ENCODE results near the gene THRSP. TPM values are rescaled to one million over a fixed set of nuclear protein-coding genes. Genes with fewer than 3 reads are reported as not detected.
"Not testable (repeated sequence)": the region's sequence is repeated elsewhere in the genome, so short reads cannot be mapped to it uniquely, and the experiment has no call there.

Gene THRSP
- total RNA-seq, 1 experiment from 2014 or later: not detected

DNA sequence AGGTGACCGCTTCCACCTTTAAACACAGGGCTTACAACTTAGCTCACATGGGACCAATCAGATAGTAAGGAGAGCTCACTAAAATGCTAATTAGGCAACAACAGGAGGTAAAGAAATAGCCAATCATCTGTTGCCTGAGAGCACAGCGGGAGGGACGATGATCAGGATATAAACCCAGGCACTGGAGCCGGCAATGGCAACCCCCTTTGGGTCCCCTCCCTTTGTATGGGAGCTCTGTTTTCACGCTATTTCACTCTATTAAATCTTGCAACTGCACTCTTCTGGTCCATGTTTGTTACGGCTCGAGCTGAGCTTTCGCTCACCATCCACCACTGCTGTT, 22.3 kb upstream of the THRSP start:
- H3K9ac ChIP-seq (ENCODE audit: low read length): not testable (repeated sequence)

DNA sequence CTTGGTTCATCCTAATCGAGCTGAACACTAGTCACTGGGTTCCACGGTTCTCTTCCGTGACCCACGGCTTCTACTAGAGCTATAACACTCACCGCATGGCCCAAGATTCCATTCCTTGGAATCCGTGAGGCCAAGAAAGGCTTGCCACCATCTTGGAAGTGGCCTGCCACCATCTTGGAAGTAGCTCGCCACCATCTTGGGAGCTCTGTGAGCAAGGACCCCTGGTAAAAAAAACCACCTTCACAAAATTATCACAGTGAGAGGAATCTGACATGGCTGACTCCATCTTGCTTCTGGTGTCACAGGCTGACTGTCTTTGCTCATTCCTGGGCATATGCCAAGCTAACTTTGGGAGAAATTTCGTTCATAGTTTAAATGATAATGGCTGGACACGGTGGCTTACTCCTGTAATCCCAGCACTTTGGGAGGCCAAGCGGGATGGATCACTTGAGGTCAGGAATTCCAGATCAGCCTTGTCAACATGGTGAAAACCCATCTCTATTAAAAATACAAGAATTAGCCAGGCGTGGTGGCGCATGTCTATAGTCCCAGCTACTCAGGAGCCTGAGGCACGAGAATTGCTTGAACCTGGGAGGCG, 21.7 kb upstream of the THRSP start:
- peaks cover 15% of the 10 kb centered on the region for H3K4me1 ChIP-seq (ENCODE audit: low read length)
- H3K36me3 ChIP-seq (ENCODE audit: insufficient read depth, low read length): no peaks in the 10 kb centered on the region
- no peak overlapping the region for H2AFZ ChIP-seq (ENCODE audit: low read length)
- peak; percentile 1 for DNase-seq
- no peak overlapping the region for H3K4me3 ChIP-seq (ENCODE audit: low read length)
- no peaks in the 10 kb centered on the region for H4K20me1 ChIP-seq (ENCODE audit: insufficient read depth, low read depth, low read length)
- no peaks in the 10 kb centered on the region for H3K9me2 ChIP-seq (replicated peaks; ENCODE audit: insufficient read depth, low read length)
- no peak overlapping the region for H3K27ac ChIP-seq (ENCODE audit: low read length)
- no peaks in the 10 kb centered on the region for H3K27me3 ChIP-seq (ENCODE audit: low read length)
- H3K4me2 ChIP-seq (ENCODE audit: low read depth, low read length, poor library complexity, severe bottlenecking): no peak overlapping the region
- H3K79me2 ChIP-seq (ENCODE audit: low read length): no peaks in the 10 kb centered on the region
- no peak overlapping the region for H3K9ac ChIP-seq (ENCODE audit: low read length)
- H3K9me3 ChIP-seq (ENCODE audit: low read length): no peaks in the 10 kb centered on the region

More for the DNA sequence above, 22.3 kb upstream of the THRSP start:
- H3K9me2 ChIP-seq (replicated peaks; ENCODE audit: insufficient read depth, low read length); H4K20me1 ChIP-seq (ENCODE audit: insufficient read depth, low read depth, low read length); H3K4me2 ChIP-seq (ENCODE audit: low read depth, low read length, poor library complexity, severe bottlenecking); H3K9me3 ChIP-seq (ENCODE audit: low read length); H3K27ac ChIP-seq (ENCODE audit: low read length); H3K36me3 ChIP-seq (ENCODE audit: insufficient read depth, low read length); H3K79me2 ChIP-seq (ENCODE audit: low read length); H3K4me3 ChIP-seq (ENCODE audit: low read length); H3K27me3 ChIP-seq (ENCODE audit: low read length); H2AFZ ChIP-seq (ENCODE audit: low read length): not testable (repeated sequence)
- peak; percentile 16 for DNase-seq
- H3K4me1 ChIP-seq (ENCODE audit: low read length): peaks cover 14% of the 10 kb centered on the region

DNA sequence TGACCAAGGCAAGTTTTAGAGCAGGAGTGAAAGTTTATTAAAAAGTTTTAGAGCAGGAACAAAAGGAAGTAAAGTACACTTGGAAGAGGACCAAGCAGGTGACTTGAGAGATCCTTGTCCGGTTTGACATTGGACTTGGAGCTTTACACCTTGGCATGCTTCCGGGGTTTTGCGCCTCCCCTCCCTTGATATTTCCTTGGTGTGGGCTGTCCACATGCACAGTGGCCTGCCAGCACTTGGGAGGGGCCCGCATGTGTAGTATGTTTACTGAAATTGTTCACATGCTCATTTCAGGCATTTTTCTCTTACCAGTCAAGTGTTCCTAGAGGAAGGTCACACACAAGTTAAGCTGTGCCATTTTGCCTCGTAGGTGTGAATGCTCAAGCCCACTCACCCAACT, 19.0 kb upstream of the THRSP start:
- no peak overlapping the region for H2AFZ ChIP-seq (ENCODE audit: low read length)
- H3K27ac ChIP-seq (ENCODE audit: low read length): no peak overlapping the region
- no peaks in the 10 kb centered on the region for H3K9me3 ChIP-seq (ENCODE audit: low read length)
- no peaks in the 10 kb centered on the region for H4K20me1 ChIP-seq (ENCODE audit: insufficient read depth, low read depth, low read length)
- peaks cover 15% of the 10 kb centered on the region for H3K4me1 ChIP-seq (ENCODE audit: low read length)
- H3K36me3 ChIP-seq (ENCODE audit: insufficient read depth, low read length): no peaks in the 10 kb centered on the region
- no peaks in the 10 kb centered on the region for H3K9me2 ChIP-seq (replicated peaks; ENCODE audit: insufficient read depth, low read length)
- no peaks in the 10 kb centered on the region for H3K27me3 ChIP-seq (ENCODE audit: low read length)
- H3K4me3 ChIP-seq (ENCODE audit: low read length): no peak overlapping the region
- H3K79me2 ChIP-seq (ENCODE audit: low read length): no peaks in the 10 kb centered on the region
- H3K9ac ChIP-seq (ENCODE audit: low read length): no peak overlapping the region
- DNase-seq: no peak
- no peak overlapping the region for H3K4me2 ChIP-seq (ENCODE audit: low read depth, low read length, poor library complexity, severe bottlenecking)

DNA sequence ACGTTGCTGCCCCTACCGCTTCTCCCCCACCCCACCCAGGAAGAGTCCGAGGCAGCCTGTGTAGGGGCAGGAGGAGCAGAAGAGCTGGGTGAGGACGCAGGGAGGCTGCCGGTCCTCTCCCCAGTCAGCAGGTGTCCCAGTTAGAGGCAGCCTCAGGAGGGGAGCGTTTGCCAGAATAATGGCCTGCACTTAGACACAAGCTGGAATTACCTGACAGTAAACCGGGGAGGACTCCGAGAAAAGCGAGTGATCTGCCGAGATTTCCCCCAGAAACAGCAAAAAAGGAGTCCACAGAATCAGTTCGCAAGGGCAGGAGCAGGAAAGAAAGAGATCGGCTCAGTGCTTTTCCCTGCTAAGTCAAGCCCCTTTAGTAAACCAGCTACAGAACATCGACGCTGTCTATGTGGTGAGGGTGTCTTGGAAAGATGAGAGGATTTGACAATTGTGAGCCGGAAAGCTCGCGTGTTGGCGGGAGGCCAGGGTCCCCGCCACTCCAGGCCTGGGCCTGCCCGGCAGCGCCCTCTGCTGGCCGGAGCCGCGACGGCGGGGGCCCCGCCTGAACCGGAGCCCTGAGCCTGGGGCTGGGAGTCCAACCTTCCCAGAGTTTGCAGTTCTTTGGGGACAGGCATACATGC, 17.7 kb upstream of the THRSP start:
- H2AFZ ChIP-seq (ENCODE audit: low read length): no peak overlapping the region
- H3K4me2 ChIP-seq (ENCODE audit: low read depth, low read length, poor library complexity, severe bottlenecking): peak overlapping the region; percentile 49
- H3K9me2 ChIP-seq (replicated peaks; ENCODE audit: insufficient read depth, low read length): no peaks in the 10 kb centered on the region
- no peak overlapping the region for H3K27ac ChIP-seq (ENCODE audit: low read length)
- no peaks in the 10 kb centered on the region for H3K36me3 ChIP-seq (ENCODE audit: insufficient read depth, low read length)
- H3K9ac ChIP-seq (ENCODE audit: low read length): 0 out of 2 replicates have a peak overlapping the region, but pooled peaks have one; percentile 28
- no peaks in the 10 kb centered on the region for H4K20me1 ChIP-seq (ENCODE audit: insufficient read depth, low read depth, low read length)
- H3K79me2 ChIP-seq (ENCODE audit: low read length): no peaks in the 10 kb centered on the region
- DNase-seq: peak; percentile 85
- H3K4me3 ChIP-seq (ENCODE audit: low read length): peak overlapping the region; percentile 40; the same call in 1 of the 2 replicates
- no peaks in the 10 kb centered on the region for H3K27me3 ChIP-seq (ENCODE audit: low read length)
- no peaks in the 10 kb centered on the region for H3K9me3 ChIP-seq (ENCODE audit: low read length)
- peaks cover 8% of the 10 kb centered on the region for H3K4me1 ChIP-seq (ENCODE audit: low read length)

DNA sequence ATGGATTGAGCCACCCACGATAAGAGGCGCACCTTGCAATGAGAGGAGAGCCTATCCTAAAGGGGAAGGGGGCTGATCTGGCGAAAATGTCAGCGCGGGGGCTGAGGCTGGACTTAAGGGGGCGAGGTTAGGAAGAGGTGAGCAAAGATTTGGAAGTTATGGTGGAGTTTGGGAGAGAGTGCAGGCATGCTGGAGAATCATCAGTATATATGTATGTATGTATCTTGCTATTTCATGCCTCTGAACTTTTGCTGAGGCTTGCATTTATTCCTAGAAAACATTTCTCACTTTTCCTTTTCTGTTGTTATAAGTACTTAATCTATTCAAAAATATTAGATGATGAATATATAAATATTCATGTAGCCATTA, 17.2 kb upstream of the THRSP start:
- Histone ChIP-seq H3K36me3 (ENCODE audit: insufficient read depth, low read length) (no peaks in the 10 kb centered on the region), H3K27me3 (ENCODE audit: low read length) (no peaks in the 10 kb centered on the region), H4K20me1 (ENCODE audit: insufficient read depth, low read depth, low read length) (no peaks in the 10 kb centered on the region), H3K9me2 (replicated peaks; ENCODE audit: insufficient read depth, low read length) (no peaks in the 10 kb centered on the region), H2AFZ (ENCODE audit: low read length) (no peak overlapping the region), H3K4me1 (ENCODE audit: low read length) (peaks cover 8% of the 10 kb centered on the region), H3K9me3 (ENCODE audit: low read length) (no peaks in the 10 kb centered on the region), H3K4me2 (ENCODE audit: low read depth, low read length, poor library complexity, severe bottlenecking) (peak overlapping the region; percentile 49), H3K79me2 (ENCODE audit: low read length) (no peaks in the 10 kb centered on the region), H3K4me3 (ENCODE audit: low read length) (no peak overlapping the region), H3K9ac (ENCODE audit: low read length) (no peak overlapping the region), H3K27ac (ENCODE audit: low read length) (no peak overlapping the region)
- no peak for DNase-seq

DNA sequence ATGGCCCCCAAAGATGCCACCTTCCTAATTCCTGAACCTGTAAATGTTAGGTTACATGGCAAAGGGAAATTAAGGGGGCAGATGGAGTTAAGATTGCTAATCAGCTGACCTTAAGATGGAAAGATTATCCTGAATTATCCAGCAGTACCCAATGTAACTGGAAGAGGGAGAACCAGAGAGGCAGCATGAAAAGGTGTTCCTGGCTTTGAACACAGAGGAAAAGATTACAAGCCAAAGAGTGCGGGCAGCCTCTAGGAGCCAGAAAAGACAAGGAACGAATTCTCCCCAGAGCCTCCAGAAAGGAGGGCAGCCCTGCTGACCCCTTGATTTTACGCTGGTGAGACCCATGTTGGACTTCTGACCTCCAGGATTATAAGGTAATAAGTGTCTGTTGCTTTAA, 15.1 kb upstream of the THRSP start:
- Histone ChIP-seq H3K36me3 (ENCODE audit: insufficient read depth, low read length) (no peaks in the 10 kb centered on the region), H3K9me2 (replicated peaks; ENCODE audit: insufficient read depth, low read length) (no peaks in the 10 kb centered on the region), H3K4me2 (ENCODE audit: low read depth, low read length, poor library complexity, severe bottlenecking) (no peak overlapping the region), H3K9ac (ENCODE audit: low read length) (no peak overlapping the region), H3K9me3 (ENCODE audit: low read length) (no peaks in the 10 kb centered on the region), H3K4me3 (ENCODE audit: low read length) (no peak overlapping the region), H3K27me3 (ENCODE audit: low read length) (no peaks in the 10 kb centered on the region), H3K4me1 (ENCODE audit: low read length) (peaks cover 8% of the 10 kb centered on the region), H2AFZ (ENCODE audit: low read length) (no peak overlapping the region), H3K27ac (ENCODE audit: low read length) (no peak overlapping the region), H3K79me2 (ENCODE audit: low read length) (no peaks in the 10 kb centered on the region), H4K20me1 (ENCODE audit: insufficient read depth, low read depth, low read length) (no peaks in the 10 kb centered on the region)
- no peak for DNase-seq

DNA sequence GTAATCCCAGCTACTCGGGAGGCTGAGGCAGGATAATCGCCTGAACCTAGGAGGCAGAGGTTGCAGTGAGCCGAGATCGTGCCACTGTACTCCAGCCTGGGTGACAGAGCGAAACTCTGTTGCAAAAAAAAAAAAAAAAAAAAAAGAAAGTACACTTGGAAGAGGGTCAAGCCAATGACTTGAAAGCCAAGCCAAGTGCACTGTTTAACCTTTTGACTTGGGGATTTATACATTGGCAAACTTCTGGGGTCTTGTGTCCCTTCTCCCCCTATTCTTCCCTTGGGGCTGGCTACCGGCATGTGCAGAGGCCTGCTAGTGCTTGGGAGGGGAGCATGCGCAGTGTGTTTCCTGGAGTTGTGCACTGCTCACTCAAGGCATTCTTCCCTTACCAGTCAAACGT, 14.3 kb upstream of the THRSP start:
- H2AFZ ChIP-seq (ENCODE audit: low read length): no peak overlapping the region
- H3K9me3 ChIP-seq (ENCODE audit: low read length): no peaks in the 10 kb centered on the region
- H3K9me2 ChIP-seq (replicated peaks; ENCODE audit: insufficient read depth, low read length): no peaks in the 10 kb centered on the region
- no peaks in the 10 kb centered on the region for H3K79me2 ChIP-seq (ENCODE audit: low read length)
- DNase-seq: no peak
- H3K27me3 ChIP-seq (ENCODE audit: low read length): no peaks in the 10 kb centered on the region
- peaks cover 8% of the 10 kb centered on the region for H3K4me1 ChIP-seq (ENCODE audit: low read length)
- no peak overlapping the region for H3K4me3 ChIP-seq (ENCODE audit: low read length)
- H3K27ac ChIP-seq (ENCODE audit: low read length): no peak overlapping the region
- no peaks in the 10 kb centered on the region for H3K36me3 ChIP-seq (ENCODE audit: insufficient read depth, low read length)
- H4K20me1 ChIP-seq (ENCODE audit: insufficient read depth, low read depth, low read length): no peaks in the 10 kb centered on the region
- H3K9ac ChIP-seq (ENCODE audit: low read length): no peak overlapping the region
- no peak overlapping the region for H3K4me2 ChIP-seq (ENCODE audit: low read depth, low read length, poor library complexity, severe bottlenecking)

DNA sequence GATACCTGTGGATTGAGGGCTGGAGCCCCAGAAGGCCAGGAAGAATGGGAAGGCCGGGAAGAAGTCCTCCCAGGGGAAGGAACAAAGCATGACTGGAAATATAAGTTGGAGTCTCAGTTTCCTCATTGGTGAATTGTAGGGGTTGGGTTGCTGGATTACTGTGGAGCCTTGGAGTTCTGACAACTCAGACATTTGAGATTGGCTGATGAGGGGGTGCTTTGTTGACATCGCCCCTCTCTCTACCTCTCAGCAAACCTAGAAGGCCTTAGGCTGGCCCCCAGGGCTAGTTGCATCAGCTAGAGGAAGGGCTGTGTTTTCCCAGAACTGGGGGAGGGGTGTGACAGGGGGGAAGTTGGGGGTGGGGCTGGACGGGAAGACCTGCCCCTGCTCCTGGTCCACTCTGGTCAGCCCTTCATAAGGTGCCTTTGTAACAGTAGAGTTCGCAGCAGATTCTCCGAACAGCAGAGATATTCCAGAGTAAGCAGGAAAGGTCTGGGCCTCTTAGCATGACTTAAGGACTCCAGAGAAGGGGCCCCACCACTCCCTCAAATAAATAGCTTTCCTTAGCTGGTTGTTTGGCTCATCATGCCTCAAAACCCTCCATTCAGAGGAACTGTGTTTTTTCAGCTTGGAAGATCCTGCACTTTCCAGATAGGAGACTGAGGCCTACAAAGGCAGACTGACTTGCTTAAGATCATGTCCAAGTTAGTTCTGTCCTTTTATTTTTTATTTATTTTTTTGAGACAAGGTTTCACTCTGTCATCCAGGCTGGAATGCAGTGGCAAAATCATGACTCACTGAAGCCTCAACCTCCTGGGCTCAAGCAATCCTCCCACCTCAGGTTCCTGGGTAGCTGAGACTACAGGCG, 12.5 kb upstream of the THRSP start:
- no peak overlapping the region for H3K4me3 ChIP-seq (ENCODE audit: low read length)
- H3K36me3 ChIP-seq (ENCODE audit: insufficient read depth, low read length): no peaks in the 10 kb centered on the region
- no peaks in the 10 kb centered on the region for H4K20me1 ChIP-seq (ENCODE audit: insufficient read depth, low read depth, low read length)
- H3K27me3 ChIP-seq (ENCODE audit: low read length): no peaks in the 10 kb centered on the region
- H3K9ac ChIP-seq (ENCODE audit: low read length): no peak overlapping the region
- no peak overlapping the region for H2AFZ ChIP-seq (ENCODE audit: low read length)
- no peaks in the 10 kb centered on the region for H3K9me3 ChIP-seq (ENCODE audit: low read length)
- no peaks in the 10 kb centered on the region for H3K9me2 ChIP-seq (replicated peaks; ENCODE audit: insufficient read depth, low read length)
- no peak overlapping the region for H3K27ac ChIP-seq (ENCODE audit: low read length)
- peaks cover 2% of the 10 kb centered on the region; the same call in 1 of the 2 replicates for H3K4me1 ChIP-seq (ENCODE audit: low read length)
- no peaks in the 10 kb centered on the region for H3K79me2 ChIP-seq (ENCODE audit: low read length)
- DNase-seq: no peak
- H3K4me2 ChIP-seq (ENCODE audit: low read depth, low read length, poor library complexity, severe bottlenecking): no peak overlapping the region

Data from Karpas-422 (cell line).